ENCODE data around the gene PLA2G12B. TPM values are rescaled to one million over a fixed set of nuclear protein-coding genes. Genes with fewer than 3 reads are reported as not detected.

The PLA2G12B gene
- total and polyA plus RNA-seq, 9 donors = not detected

DNA sequence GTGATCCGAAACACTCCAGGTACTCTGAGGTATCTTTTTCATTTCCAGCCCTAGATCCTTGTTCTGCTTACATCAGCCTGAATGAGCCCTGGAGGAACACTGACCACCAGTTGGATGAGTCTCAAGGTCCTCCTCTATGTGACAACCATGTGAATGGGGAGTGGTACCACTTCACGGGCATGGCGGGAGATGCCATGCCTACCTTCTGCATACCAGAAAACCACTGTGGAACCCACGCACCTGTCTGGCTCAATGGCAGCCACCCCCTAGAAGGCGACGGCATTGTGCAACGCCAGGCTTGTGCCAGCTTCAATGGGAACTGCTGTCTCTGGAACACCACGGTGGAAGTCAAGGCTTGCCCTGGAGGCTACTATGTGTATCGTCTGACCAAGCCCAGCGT lies 56.0 kb downstream of the PLA2G12B start:
- no peak for DNase-seq
- WGBS, 3 donors = 93 to 96% (median 95%) methylated on average over 10 of the region's 10 CpGs
- Histone ChIP-seq H3K9me3 (no peaks in the 10 kb centered on the region), H3K4me3 (no peak overlapping the region), H3K36me3 (no peaks in the 10 kb centered on the region), H3K27me3 (no peaks in the 10 kb centered on the region), H3K4me1 (ENCODE audit: insufficient read depth) (peaks cover under 1% of the 10 kb centered on the region), H3K27ac (no peak overlapping the region)
- TF ChIP-seq POLR2A (IDR thresholded peaks at IDR 0.05) (no peak), EP300 (IDR thresholded peaks at IDR 0.05) (no peak)
- TF ChIP-seq, protein P1, sequence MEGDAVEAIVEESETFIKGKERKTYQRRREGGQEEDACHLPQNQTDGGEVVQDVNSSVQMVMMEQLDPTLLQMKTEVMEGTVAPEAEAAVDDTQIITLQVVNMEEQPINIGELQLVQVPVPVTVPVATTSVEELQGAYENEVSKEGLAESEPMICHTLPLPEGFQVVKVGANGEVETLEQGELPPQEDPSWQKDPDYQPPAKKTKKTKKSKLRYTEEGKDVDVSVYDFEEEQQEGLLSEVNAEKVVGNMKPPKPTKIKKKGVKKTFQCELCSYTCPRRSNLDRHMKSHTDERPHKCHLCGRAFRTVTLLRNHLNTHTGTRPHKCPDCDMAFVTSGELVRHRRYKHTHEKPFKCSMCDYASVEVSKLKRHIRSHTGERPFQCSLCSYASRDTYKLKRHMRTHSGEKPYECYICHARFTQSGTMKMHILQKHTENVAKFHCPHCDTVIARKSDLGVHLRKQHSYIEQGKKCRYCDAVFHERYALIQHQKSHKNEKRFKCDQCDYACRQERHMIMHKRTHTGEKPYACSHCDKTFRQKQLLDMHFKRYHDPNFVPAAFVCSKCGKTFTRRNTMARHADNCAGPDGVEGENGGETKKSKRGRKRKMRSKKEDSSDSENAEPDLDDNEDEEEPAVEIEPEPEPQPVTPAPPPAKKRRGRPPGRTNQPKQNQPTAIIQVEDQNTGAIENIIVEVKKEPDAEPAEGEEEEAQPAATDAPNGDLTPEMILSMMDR (IDR thresholded peaks at IDR 0.05) = no peak
- intact Hi-C loops (cut with DNase I) = no loop called here

DNA sequence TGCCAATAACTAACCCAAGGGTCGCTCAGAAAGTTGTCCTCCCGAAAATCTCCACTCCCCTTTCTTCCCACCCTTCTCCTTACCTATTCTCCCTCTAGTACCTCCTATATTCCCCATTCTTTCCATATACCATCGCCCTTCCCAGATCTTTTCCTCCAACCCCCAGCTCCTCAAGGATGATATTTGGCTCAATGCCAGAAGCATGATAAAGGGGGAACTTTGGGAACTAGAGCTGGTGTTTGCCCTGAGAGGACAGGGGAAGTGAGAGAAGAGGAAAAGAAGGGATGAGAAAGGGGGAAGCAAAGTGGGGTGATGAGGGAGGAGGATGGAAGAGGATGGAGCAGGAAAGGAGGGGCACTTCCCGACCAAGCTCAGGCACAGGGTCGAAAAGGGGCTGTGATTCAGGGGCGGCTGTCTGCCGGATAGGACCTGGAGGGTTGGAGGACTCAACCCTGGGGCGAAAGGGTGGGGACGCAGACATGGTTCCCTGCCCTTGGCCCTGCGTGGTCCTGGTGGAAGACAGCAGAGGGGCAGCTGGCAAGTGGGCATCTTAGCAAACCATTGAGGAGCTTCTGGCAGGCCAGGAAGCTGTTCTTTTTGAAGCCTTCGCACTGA lies 59.3 kb downstream of the PLA2G12B start:
- TF ChIP-seq, protein P1 (IDR thresholded peaks at IDR 0.05) = no peak
- no peak for TF ChIP-seq EP300 (IDR thresholded peaks at IDR 0.05)
- no peak for TF ChIP-seq POLR2A (IDR thresholded peaks at IDR 0.05)
- 79 to 87% (median 83%) methylated on average over 11 of the region's 11 CpGs for WGBS, 3 donors

DNA sequence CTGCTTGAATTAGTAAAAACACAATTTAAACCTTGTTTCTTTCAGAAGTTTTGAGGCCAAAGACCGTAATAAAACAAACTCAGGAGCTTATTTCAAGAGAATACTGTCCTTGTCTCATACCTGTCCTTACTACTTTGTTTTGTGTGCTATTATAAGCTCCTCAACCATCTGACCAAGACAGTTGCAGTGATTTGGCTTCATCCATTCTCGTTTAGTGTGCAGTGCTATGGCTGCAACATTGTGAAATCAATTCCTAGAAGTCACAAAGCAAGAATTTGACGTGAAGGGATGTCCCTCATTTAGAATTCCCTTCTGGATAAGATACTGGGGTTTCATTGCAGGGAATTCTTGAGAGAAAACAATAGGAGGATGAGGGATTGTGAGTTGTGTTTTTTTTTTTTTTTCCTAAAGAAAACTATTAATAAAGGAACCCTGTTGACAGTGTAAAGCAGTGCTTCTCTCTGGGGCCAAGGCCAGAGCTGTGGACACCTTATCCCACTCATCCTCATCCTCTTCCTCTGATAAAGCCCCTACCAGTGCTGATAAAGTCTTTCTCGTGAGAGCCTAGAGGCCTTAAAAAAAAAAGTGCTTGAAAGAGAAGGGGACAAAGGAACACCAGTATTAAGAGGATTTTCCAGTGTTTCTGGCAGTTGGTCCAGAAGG lies 61.3 kb downstream of the PLA2G12B start, which contains the start of gene OIT3:
OIT3 (plus strand) TSS at position 604 of the 663 bp plus-strand sequence. CDS start 60 bp downstream, outside the sequence.
- intact Hi-C loops (cut with DNase I) = no loop called here
- 67 to 69% (median 68%) methylated on average over 4 of the region's 4 CpGs for WGBS, 3 donors
- no peaks in the 10 kb centered on the region for H3K9me3 ChIP-seq
- no peaks in the 10 kb centered on the region for H3K27me3 ChIP-seq
- no peak for DNase-seq
- no peak within 1 kb of the TSS for H3K4me3 ChIP-seq
- peaks cover 4% of the 10 kb centered on the region for H3K4me1 ChIP-seq (ENCODE audit: insufficient read depth)
- no peak within 1 kb of the TSS for H3K27ac ChIP-seq
- no peaks in the 10 kb centered on the region for H3K36me3 ChIP-seq
- TF ChIP-seq POLR2A (IDR thresholded peaks at IDR 0.05) (no peak), EP300 (IDR thresholded peaks at IDR 0.05) (no peak)
- TF ChIP-seq, protein P1 (IDR thresholded peaks at IDR 0.05) = no peak

More for the DNA sequence above, 59.3 kb downstream of the PLA2G12B start:
- H3K4me1 ChIP-seq (ENCODE audit: insufficient read depth) = peaks cover 2% of the 10 kb centered on the region
- H3K27me3 ChIP-seq = no peaks in the 10 kb centered on the region
- no peak overlapping the region for H3K4me3 ChIP-seq
- H3K36me3 ChIP-seq = no peaks in the 10 kb centered on the region
- H3K9me3 ChIP-seq = no peaks in the 10 kb centered on the region
- intact Hi-C loops (cut with DNase I) = no loop called here
- no peak for DNase-seq
- no peak overlapping the region for H3K27ac ChIP-seq

DNA sequence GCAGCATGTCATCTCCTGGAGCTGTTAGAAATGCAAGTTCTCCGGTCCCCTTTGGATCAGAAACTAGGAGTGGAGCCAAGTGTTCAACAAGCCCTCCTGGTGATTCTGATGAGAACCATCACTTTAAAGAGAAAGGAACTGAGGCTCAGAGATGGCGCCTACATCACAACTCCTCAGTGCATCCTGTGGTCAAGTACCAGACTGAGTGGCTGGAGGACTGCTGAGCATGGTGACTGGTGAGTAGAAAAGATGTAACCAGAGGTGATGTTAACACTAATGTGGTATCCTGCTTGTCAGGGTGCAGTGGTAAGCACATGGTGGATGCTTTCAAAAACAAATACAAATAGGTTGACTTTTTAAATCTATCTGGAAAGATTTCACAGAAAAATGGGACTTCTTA lies 64.5 kb downstream of the PLA2G12B start:
- Histone ChIP-seq H3K9me3 (no peaks in the 10 kb centered on the region), H3K27me3 (no peaks in the 10 kb centered on the region), H3K4me3 (no peak overlapping the region), H3K27ac (no peak overlapping the region), H3K4me1 (ENCODE audit: insufficient read depth) (peaks cover 5% of the 10 kb centered on the region), H3K36me3 (no peaks in the 10 kb centered on the region)
- no peak for DNase-seq
- 88 to 96% (median 92%) methylated on average over 2 of the region's 2 CpGs for WGBS, 3 donors
- intact Hi-C loops (cut with DNase I) = no loop called here
- no peak for TF ChIP-seq EP300 (IDR thresholded peaks at IDR 0.05)
- TF ChIP-seq, protein P1 (IDR thresholded peaks at IDR 0.05) = no peak

All from ovary (tissue), 9 donors.